ENCODE measurements around the gene PRSS22.
A peak's percentile ranks its signal among the peaks of the same experiment; 100 is the strongest.

Gene PRSS22

GRCh38 chr16:2898831-2899563 is 41.0 kb upstream of the PRSS22 start:
- peaks cover 0 to 24% of the 10 kb centered on the region in 2 donors for H3K36me3 ChIP-seq (ENCODE audit: control insufficient read depth in 1 of 2, insufficient read depth in 2 of 2, low read length in 2 of 2)
- H3K9me3 ChIP-seq (ENCODE audit: control insufficient read depth in 1 of 2, low read length in 2 of 2) = no peaks in the 10 kb centered on the region
- no peak overlapping the region for H3K4me3 ChIP-seq (ENCODE audit: low read depth in 1 of 2, low read length in 2 of 2)
- no peak overlapping the region for H3K27ac ChIP-seq (ENCODE audit: low read length)
- peaks cover 3 to 4% of the 10 kb centered on the region in 2 donors for H3K4me1 ChIP-seq (ENCODE audit: control insufficient read depth in 1 of 2, insufficient read depth in 2 of 2, low read length in 2 of 2)
- no peaks in the 10 kb centered on the region for H3K27me3 ChIP-seq (ENCODE audit: low read depth, low read length)

DNA sequence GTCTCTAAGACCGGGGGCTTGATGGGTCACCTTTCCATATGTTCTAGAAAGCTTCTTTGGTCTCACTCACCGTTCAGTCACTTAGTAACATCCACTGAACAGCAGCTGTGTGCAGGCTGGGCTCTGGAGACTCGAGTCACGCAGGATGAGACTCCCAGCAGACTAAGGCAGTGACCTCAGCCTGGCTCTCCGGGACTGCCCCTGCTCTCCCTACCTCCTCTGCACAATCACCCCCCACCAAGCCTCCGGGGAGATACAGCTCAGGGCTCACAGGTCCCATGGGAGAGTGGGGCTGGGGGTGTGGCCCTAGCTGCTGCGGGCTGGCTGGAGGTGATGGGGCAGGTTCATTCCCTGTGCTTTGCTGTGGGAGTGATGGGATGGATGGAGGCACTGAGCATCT is 39.1 kb upstream of the PRSS22 start:
- Histone ChIP-seq H3K36me3 (ENCODE audit: control insufficient read depth in 1 of 2, insufficient read depth in 2 of 2, low read length in 2 of 2) (peaks cover 0 to 24% of the 10 kb centered on the region in 2 donors), H3K27ac (ENCODE audit: low read length) (no peak overlapping the region), H3K4me3 (ENCODE audit: low read depth in 1 of 2, low read length in 2 of 2) (no peak overlapping the region)

GRCh38 chr16:2896480-2897010 is 38.6 kb upstream of the PRSS22 start:
- Histone ChIP-seq H3K27me3 (ENCODE audit: low read depth, low read length) (no peaks in the 10 kb centered on the region), H3K9me3 (ENCODE audit: control insufficient read depth in 1 of 2, low read length in 2 of 2) (no peaks in the 10 kb centered on the region), H3K4me1 (ENCODE audit: control insufficient read depth in 1 of 2, insufficient read depth in 2 of 2, low read length in 2 of 2) (no peaks in the 10 kb centered on the region), H3K27ac (ENCODE audit: low read length) (no peak overlapping the region), H3K4me3 (ENCODE audit: low read depth in 1 of 2, low read length in 2 of 2) (no peak overlapping the region), H3K36me3 (ENCODE audit: control insufficient read depth in 1 of 2, insufficient read depth in 2 of 2, low read length in 2 of 2) (peaks cover 0 to 24% of the 10 kb centered on the region in 2 donors)

More for the DNA sequence above, 39.1 kb upstream of the PRSS22 start:
- no peaks in the 10 kb centered on the region for H3K4me1 ChIP-seq (ENCODE audit: control insufficient read depth in 1 of 2, insufficient read depth in 2 of 2, low read length in 2 of 2)
- H3K9me3 ChIP-seq (ENCODE audit: control insufficient read depth in 1 of 2, low read length in 2 of 2) = no peaks in the 10 kb centered on the region
- H3K27me3 ChIP-seq (ENCODE audit: low read depth, low read length) = no peaks in the 10 kb centered on the region

- no peak overlapping the region for H3K27ac ChIP-seq (ENCODE audit: low read length)
- peaks cover 0 to 24% of the 10 kb centered on the region in 2 donors for H3K36me3 ChIP-seq (ENCODE audit: control insufficient read depth in 1 of 2, insufficient read depth in 2 of 2, low read length in 2 of 2)
- H3K9me3 ChIP-seq (ENCODE audit: control insufficient read depth in 1 of 2, low read length in 2 of 2) = no peaks in the 10 kb centered on the region
- H3K4me1 ChIP-seq (ENCODE audit: control insufficient read depth in 1 of 2, insufficient read depth in 2 of 2, low read length in 2 of 2) = no peaks in the 10 kb centered on the region
- no peaks in the 10 kb centered on the region for H3K27me3 ChIP-seq (ENCODE audit: low read depth, low read length)
- H3K4me3 ChIP-seq (ENCODE audit: low read depth in 1 of 2, low read length in 2 of 2) = no peak overlapping the region
Observed at GRCh38 chr16:2895813-2896212, 37.8 kb upstream of the PRSS22 start.

GRCh38 chr16:2894231-2894630 is 36.3 kb upstream of the PRSS22 start:
- Histone ChIP-seq H3K27me3 (ENCODE audit: low read depth, low read length) (no peaks in the 10 kb centered on the region), H3K4me1 (ENCODE audit: control insufficient read depth in 1 of 2, insufficient read depth in 2 of 2, low read length in 2 of 2) (no peaks in the 10 kb centered on the region), H3K36me3 (ENCODE audit: control insufficient read depth in 1 of 2, insufficient read depth in 2 of 2, low read length in 2 of 2) (peaks cover 0 to 24% of the 10 kb centered on the region in 2 donors), H3K4me3 (ENCODE audit: low read depth in 1 of 2, low read length in 2 of 2) (no peak overlapping the region), H3K9me3 (ENCODE audit: control insufficient read depth in 1 of 2, low read length in 2 of 2) (no peaks in the 10 kb centered on the region), H3K27ac (ENCODE audit: low read length) (no peak overlapping the region)

DNA sequence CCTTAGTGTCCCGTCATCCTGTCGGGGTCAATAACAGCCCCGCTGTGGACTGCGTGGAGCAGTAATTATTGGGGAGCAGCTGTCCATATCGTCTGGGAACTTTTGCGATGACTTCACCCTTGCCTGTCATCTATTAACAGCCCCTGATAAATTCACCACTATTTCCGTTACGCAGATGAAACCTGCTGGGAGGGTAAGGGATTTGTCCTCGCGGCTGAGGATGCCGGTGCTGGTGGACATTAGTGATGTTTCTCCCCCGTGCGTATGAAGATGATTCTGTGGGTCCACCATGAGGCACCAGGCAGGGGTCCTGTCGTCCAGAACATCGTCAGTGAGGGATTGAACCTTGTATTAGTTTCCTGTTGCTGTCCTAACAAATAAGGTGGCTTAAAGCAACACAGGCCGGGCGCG is 26.1 kb upstream of the PRSS22 start:
- Histone ChIP-seq H3K9me3 (ENCODE audit: control insufficient read depth in 1 of 2, low read length in 2 of 2) (no peaks in the 10 kb centered on the region), H3K36me3 (ENCODE audit: control insufficient read depth in 1 of 2, insufficient read depth in 2 of 2, low read length in 2 of 2) (no peaks in the 10 kb centered on the region), H3K27me3 (ENCODE audit: low read depth, low read length) (no peaks in the 10 kb centered on the region), H3K4me3 (ENCODE audit: low read depth in 1 of 2, low read length in 2 of 2) (peak overlapping the region; percentile 53 to 74), H3K27ac (ENCODE audit: low read length) (no peak overlapping the region), H3K4me1 (ENCODE audit: control insufficient read depth in 1 of 2, insufficient read depth in 2 of 2, low read length in 2 of 2) (peaks cover 4 to 5% of the 10 kb centered on the region in 2 donors)

- Histone ChIP-seq H3K9me3 (ENCODE audit: control insufficient read depth in 1 of 2, low read length in 2 of 2) (no peaks in the 10 kb centered on the region), H3K27me3 (ENCODE audit: low read depth, low read length) (no peaks in the 10 kb centered on the region), H3K4me1 (ENCODE audit: control insufficient read depth in 1 of 2, insufficient read depth in 2 of 2, low read length in 2 of 2) (peaks cover 4 to 5% of the 10 kb centered on the region in 2 donors), H3K36me3 (ENCODE audit: control insufficient read depth in 1 of 2, insufficient read depth in 2 of 2, low read length in 2 of 2) (no peaks in the 10 kb centered on the region), H3K4me3 (ENCODE audit: low read depth in 1 of 2, low read length in 2 of 2) (peak overlapping the region; percentile 53 to 74), H3K27ac (ENCODE audit: low read length) (peak overlapping the region; percentile 71)
Observed at GRCh38 chr16:2883458-2883908, 25.5 kb upstream of the PRSS22 start.

DNA sequence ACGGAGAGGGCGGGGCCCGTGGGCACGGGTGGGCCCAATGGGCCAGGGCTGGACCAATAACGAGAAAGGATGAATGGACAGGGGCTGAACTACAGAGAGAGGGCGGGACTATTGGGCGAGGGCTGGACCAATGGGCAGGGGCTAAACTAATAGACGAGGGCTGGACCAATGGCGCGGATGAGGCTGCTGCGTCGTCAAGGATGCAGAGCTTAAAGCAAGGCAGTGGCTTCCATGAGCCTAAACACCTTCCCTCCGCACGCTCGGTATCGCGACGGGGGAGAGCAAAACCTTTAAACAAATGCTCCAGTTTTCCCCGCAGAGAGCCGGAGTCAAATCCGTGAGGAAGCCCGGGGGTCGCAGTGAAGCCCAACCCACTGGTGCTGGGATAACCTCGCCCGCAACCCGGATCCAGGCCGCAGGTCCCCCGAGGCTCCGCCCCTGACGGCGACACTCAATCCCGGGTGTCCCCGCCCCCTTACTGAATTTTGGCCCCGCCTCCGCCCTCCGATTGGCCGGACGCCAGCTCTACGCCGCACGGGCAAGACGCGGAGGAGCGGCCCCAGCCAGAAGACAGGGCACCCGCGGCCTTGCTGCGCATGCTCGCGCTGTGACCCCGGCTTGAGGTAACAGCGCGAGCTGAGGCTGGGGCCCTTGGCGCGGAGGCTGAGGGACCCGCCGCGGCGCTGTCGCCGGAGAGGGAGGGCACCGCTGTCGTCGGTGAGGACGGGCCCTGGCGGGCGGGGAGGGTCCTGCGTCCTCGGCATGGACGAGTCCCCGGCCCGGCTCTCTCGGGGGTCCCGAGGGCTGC is 24.9 kb upstream of the PRSS22 start, which contains the start of gene FLYWCH2:
FLYWCH2 (plus strand) TSS at position 566 of the 808 bp plus-strand sequence. CDS start 13,235 bp downstream, outside the sequence.
- H3K27ac ChIP-seq (ENCODE audit: low read length) = peak within 1 kb of the TSS; percentile 71
- H3K4me1 ChIP-seq (ENCODE audit: control insufficient read depth in 1 of 2, insufficient read depth in 2 of 2, low read length in 2 of 2) = peaks cover 4 to 5% of the 10 kb centered on the region in 2 donors
- H3K4me3 ChIP-seq (ENCODE audit: low read depth in 1 of 2, low read length in 2 of 2) = peak within 1 kb of the TSS; percentile 53 to 74
- no peaks in the 10 kb centered on the region for H3K27me3 ChIP-seq (ENCODE audit: low read depth, low read length)
- H3K9me3 ChIP-seq (ENCODE audit: control insufficient read depth in 1 of 2, low read length in 2 of 2) = no peaks in the 10 kb centered on the region
- no peaks in the 10 kb centered on the region for H3K36me3 ChIP-seq (ENCODE audit: control insufficient read depth in 1 of 2, insufficient read depth in 2 of 2, low read length in 2 of 2)

- no peak overlapping the region for H3K27ac ChIP-seq (ENCODE audit: low read length)
- no peaks in the 10 kb centered on the region for H3K9me3 ChIP-seq (ENCODE audit: control insufficient read depth in 1 of 2, low read length in 2 of 2)
- H3K36me3 ChIP-seq (ENCODE audit: control insufficient read depth in 1 of 2, insufficient read depth in 2 of 2, low read length in 2 of 2) = no peaks in the 10 kb centered on the region
- no peaks in the 10 kb centered on the region for H3K27me3 ChIP-seq (ENCODE audit: low read depth, low read length)
- peak overlapping the region; percentile 53 to 74 for H3K4me3 ChIP-seq (ENCODE audit: low read depth in 1 of 2, low read length in 2 of 2)
- peaks cover 4 to 5% of the 10 kb centered on the region in 2 donors for H3K4me1 ChIP-seq (ENCODE audit: control insufficient read depth in 1 of 2, insufficient read depth in 2 of 2, low read length in 2 of 2)
Observed at GRCh38 chr16:2881783-2882649, 24.0 kb upstream of the PRSS22 start.

- Histone ChIP-seq H3K27ac (ENCODE audit: low read length) (no peak overlapping the region), H3K9me3 (ENCODE audit: control insufficient read depth in 1 of 2, low read length in 2 of 2) (no peaks in the 10 kb centered on the region), H3K4me3 (ENCODE audit: low read depth in 1 of 2, low read length in 2 of 2) (no peak overlapping the region)
Observed at GRCh38 chr16:2879854-2880508, 22.0 kb upstream of the PRSS22 start.

More at GRCh38 chr16:2879854-2880508, 22.0 kb upstream of the PRSS22 start:
- Histone ChIP-seq H3K36me3 (ENCODE audit: control insufficient read depth in 1 of 2, insufficient read depth in 2 of 2, low read length in 2 of 2) (no peaks in the 10 kb centered on the region), H3K27me3 (ENCODE audit: low read depth, low read length) (no peaks in the 10 kb centered on the region), H3K4me1 (ENCODE audit: control insufficient read depth in 1 of 2, insufficient read depth in 2 of 2, low read length in 2 of 2) (peaks cover 4 to 6% of the 10 kb centered on the region in 2 donors)
